NB4 (cell line): ENCODE results near the gene MYEOV.

ENCODE experiments used
- DNase-seq: peaks from one replicate; pipeline ENCODE4 v3.0.0; 2010; ENCODE audit warnings: low read depth
- H3K4me3 ChIP-seq: one replicate; pipeline ENCODE4 v1.5.1; 2011; ENCODE audit warnings: mild to moderate bottlenecking, low read depth, low read length, moderate library complexity
- MAX ChIP-seq: IDR thresholded peaks from 2 replicates; pipeline ENCODE4 v1.6.1; 2011; ENCODE audit warnings: low read depth, low read length
- MYC ChIP-seq: IDR thresholded peaks from 2 replicates; pipeline ENCODE4 v1.6.1; 2011; ENCODE audit warnings: low read depth, low read length
- POLR2A ChIP-seq: IDR thresholded peaks from 2 replicates; pipeline ENCODE4 v1.6.1; 2011; ENCODE audit warnings: mild to moderate bottlenecking; ENCODE audit not compliant: insufficient read length; ENCODE audit errors: extremely low read depth
- TF ChIP-seq, protein P1 (sequence below): IDR thresholded peaks from one replicate; pipeline ENCODE4 v1.5.1; 2012; ENCODE audit warnings: low read depth, low read length

Gene MYEOV

DNA sequence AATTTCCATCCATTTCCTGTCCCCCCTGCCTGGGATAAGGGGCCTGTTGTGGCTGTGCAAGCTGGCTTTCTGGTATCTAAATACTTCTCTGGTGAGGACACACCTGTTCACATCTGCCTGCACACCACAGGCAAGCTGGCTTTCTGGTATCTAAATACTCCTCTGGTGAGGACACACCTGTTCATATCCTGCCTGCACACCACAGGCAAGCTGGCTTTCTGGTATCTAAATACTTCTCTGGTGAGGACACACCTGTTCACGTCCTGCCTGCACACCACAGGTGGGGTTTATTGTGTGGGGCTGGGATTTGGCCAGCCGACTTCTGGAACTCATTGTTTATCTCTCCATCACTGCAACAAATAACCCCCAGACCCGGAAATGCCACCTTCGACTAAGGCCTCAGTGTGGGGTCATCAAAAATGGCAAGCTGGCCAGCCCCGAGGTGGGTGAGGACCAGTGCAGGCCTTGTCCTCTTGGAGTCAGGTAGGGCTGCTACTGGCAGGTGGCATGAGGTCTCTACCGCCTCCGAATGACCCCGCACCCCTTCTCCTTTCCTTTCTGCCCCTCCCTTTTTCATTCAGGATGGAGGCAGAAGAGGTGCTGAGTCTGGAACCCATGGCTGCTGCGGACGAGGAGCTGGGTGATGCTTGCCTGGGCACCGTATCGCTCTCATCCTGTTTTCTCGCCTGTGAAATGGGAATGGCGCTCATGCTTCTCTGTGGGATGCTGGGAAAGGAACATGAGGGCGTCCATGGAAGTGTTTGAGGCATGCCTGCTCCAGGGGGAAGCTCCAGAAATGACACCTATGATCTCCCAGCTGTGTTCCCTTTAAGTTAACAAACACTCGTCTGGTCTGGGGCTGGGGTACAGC lies 43.5 kb upstream of the MYEOV start:
- H3K4me3 ChIP-seq, result no peak overlapping the region
- no peak for DNase-seq
- TF ChIP-seq MAX (no peak), MYC (no peak), POLR2A (no peak)
- TF ChIP-seq, protein P1, sequence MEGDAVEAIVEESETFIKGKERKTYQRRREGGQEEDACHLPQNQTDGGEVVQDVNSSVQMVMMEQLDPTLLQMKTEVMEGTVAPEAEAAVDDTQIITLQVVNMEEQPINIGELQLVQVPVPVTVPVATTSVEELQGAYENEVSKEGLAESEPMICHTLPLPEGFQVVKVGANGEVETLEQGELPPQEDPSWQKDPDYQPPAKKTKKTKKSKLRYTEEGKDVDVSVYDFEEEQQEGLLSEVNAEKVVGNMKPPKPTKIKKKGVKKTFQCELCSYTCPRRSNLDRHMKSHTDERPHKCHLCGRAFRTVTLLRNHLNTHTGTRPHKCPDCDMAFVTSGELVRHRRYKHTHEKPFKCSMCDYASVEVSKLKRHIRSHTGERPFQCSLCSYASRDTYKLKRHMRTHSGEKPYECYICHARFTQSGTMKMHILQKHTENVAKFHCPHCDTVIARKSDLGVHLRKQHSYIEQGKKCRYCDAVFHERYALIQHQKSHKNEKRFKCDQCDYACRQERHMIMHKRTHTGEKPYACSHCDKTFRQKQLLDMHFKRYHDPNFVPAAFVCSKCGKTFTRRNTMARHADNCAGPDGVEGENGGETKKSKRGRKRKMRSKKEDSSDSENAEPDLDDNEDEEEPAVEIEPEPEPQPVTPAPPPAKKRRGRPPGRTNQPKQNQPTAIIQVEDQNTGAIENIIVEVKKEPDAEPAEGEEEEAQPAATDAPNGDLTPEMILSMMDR, result no peak

DNA sequence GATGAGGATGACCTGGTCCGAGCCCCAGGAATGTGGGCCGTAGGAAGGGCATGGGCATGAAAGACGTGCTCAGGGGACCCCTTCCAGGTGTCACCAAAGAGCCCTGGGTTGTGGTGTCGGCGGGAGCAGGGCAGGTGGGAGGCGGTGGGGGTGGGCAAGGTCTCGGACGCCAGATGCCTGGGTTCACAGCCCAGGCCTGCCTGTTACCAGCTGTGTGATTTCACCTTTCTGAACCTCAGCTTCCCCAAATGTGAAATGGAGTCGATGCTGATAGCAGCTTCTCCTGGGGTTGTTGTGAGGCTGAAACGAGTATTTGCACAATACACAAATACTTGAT lies 42.9 kb upstream of the MYEOV start:
- DNase-seq, result no peak
- no peak for TF ChIP-seq MYC
- TF ChIP-seq, protein P1, result no peak
- TF ChIP-seq MAX, result no peak
- no peak for TF ChIP-seq POLR2A
- no peak overlapping the region for H3K4me3 ChIP-seq

- H3K4me3 ChIP-seq, result no peak overlapping the region
- no peak for DNase-seq
- TF ChIP-seq POLR2A (no peak), MAX (no peak), MYC (no peak)
- TF ChIP-seq, protein P1, result no peak
Observed at GRCh38 chr11:69251639-69252489, 42.1 kb upstream of the MYEOV start.

GRCh38 chr11:69252490-69252837 lies 41.5 kb upstream of the MYEOV start:
- DNase-seq, result no peak
- TF ChIP-seq, protein P1, result no peak
- TF ChIP-seq MYC (no peak), MAX (no peak), POLR2A (no peak)

DNA sequence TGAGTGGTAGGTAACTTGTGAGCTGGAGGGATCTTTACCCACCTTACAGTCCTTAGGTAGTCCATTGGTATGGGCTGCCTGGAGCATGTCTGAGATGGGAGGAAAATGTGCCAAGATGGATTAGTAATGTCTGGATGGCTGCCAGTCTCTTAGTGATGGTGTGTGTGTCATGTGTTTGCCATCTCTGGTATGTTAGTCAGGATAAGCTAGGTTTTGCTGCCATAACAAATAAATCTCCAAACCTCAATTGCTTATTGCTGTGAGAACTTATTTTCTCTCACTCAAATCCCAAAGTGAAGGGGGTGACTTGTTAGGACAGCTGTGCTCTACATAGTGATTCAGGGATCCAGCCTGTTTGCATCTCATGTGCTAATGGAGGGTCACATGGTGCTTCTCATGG lies 40.9 kb upstream of the MYEOV start:
- TF ChIP-seq MYC (no peak), POLR2A (no peak), MAX (no peak)
- TF ChIP-seq, protein P1, result no peak
- no peak overlapping the region for H3K4me3 ChIP-seq
- no peak for DNase-seq

More at GRCh38 chr11:69252490-69252837, 41.5 kb upstream of the MYEOV start:
- no peak overlapping the region for H3K4me3 ChIP-seq
